Stimulated activated CD4-positive, alpha-beta T cell treated with anti-CD3 and anti-CD28 coated beads, Interleukin-4, amount 100 ng/mL, for 48 hours (primary cell): Measurements from ENCODE around the gene STX1B.

ENCODE experiments used
- DNase-seq, 2 donors: peaks; one replicate each; pipeline ENCODE4 v3.0.0-alpha.2; 2020; ENCODE audit warnings: low read depth in 2 of 2

Gene STX1B

DNA sequence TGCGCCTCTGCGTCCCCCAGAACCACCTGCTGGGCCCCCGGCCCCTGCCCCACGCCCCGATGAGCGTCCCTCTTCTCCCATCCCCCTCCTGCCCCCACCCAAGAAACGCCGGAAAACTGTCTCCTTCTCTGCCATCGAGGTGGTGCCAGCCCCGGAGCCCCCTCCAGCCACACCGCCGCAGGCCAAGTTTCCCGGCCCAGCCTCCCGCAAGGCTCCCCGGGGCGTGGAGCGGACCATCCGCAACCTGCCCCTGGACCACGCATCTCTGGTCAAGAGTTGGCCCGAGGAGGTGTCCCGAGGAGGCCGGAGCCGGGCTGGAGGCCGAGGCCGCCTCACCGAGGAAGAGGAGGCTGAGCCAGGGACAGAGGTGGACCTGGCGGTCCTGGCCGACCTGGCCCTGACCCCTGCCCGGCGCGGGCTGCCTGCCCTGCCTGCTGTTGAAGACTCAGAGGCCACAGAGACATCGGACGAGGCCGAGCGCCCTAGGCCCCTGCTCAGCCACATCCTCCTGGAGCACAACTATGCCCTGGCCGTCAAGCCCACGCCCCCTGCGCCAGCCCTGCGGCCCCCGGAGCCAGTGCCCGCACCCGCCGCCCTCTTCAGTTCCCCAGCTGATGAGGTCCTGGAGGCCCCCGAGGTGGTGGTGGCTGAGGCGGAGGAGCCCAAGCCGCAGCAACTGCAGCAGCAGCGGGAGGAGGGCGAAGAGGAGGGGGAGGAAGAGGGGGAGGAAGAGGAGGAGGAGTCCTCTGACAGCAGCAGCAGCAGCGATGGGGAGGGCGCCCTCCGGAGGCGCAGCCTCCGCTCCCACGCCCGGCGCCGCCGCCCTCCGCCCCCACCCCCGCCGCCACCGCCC is 31.0 kb downstream of the STX1B start:
- DNase-seq = no peak

GRCh38 chr16:30977502-30977901 is 32.9 kb downstream of the STX1B start:
- DNase-seq = peak in 1 of 2 donors; percentile 16

DNA sequence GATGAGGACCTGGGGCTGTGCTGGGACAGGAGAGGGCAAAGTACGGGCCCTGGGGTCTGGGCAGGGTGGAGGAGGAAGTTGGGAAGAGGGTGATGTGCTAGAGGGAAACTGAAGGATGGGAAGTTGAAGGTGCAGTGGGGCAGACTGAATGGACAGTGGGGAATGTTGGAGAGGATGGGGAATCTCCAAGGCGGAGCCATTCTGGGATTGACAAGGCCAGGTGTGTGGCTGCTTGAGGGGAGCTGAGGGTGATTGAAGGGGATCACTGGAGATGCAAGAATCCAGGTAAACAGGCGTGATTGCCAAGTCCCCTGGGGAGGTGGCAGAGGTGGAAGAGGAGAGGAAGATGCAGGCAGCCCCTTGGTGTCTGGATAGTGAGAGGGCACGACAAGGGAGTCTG is 34.0 kb downstream of the STX1B start:
- DNase-seq = no peak

DNA sequence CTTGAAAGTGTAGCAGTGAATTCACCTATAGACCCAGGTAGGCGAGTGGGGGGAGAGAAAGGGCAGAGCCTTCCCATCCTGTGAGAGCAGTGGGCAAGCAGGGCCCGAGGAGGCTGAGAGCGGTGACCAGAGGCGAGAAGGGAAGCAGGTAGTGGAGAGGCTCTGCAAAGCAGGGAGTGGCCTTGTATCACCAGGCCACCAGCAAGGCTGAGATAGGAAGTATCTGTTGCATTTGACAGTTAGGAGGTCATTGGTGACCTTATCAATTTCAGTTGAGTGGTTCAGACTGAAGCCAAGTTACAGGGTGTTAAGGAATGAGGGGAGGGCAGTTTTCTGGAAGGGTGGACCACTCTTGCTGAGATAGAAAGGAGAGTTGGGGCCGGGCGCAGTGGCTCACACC is 36.1 kb downstream of the STX1B start:
- no peak for DNase-seq

GRCh38 chr16:30972872-30973271 is 37.6 kb downstream of the STX1B start:
- no peak for DNase-seq

DNA sequence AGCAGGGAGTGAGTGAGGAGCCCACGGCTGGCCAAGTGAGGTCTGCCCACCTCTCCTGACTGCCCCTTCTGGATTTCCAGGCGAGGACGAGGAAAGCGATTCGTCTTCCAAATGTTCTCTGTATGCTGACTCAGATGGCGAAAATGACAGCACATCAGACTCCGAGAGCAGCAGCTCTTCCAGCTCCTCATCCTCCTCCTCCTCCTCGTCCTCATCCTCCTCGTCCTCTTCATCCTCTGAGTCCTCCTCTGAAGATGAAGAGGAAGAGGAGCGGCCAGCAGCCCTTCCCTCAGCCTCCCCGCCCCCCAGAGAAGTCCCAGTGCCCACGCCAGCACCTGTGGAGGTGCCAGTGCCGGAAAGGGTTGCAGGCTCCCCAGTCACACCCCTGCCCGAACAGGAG is 39.1 kb downstream of the STX1B start:
- DNase-seq = no peak

GRCh38 chr16:30969246-30969842 is 41.1 kb downstream of the STX1B start:
- no peak for DNase-seq

DNA sequence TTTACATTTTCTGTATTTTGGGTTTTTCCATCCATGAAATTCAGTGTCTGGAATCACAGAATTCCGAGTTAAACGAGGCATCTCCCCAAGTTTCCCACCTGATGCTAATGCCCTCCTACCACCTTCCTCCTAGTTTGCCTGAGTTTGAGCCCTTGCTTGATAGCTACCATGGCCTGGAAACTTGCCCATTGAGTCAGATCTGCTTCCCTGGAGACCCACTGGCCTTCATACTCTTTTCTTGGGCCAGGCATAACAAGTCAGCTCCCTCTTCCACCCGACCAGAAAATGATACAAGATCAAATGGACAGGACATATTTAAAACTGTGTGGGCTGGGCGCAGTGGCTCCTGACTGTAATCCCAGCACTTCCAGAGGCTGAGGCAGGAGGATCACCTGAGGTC is 42.6 kb downstream of the STX1B start:
- no peak for DNase-seq

- no peak for DNase-seq
Observed at GRCh38 chr16:30966033-30966619, 44.3 kb downstream of the STX1B start.

- no peak for DNase-seq
Observed at GRCh38 chr16:30965436-30965835, 45.0 kb downstream of the STX1B start.

- DNase-seq = no peak
Observed at GRCh38 chr16:30964574-30965226, 45.7 kb downstream of the STX1B start.

DNA sequence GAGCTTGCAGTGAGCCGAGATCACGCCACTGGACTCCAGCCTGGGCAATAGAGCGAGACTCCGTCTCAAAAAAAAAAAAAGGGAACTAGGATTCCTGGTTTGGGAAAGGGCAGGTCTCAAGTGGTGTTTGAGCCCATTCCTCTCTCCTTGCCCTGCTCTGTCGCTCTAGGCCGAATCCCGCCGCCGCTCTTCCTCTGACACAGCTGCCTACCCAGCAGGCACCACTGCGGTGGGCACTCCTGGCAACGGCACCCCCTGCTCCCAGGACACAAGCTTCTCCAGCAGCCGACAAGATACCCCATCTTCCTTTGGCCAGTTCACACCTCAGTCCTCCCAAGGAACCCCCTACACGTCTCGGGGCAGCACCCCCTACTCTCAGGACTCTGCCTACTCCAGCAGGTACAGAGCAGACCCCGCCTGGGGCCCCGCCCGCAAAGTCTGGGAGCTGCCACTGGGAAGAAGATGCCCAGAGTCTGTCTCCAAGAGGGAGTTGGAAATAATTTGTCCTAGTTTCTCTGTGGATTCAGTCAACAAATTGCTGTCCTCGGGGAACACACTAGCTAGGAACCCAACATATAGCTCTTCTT is 46.4 kb downstream of the STX1B start:
- DNase-seq = no peak

DNA sequence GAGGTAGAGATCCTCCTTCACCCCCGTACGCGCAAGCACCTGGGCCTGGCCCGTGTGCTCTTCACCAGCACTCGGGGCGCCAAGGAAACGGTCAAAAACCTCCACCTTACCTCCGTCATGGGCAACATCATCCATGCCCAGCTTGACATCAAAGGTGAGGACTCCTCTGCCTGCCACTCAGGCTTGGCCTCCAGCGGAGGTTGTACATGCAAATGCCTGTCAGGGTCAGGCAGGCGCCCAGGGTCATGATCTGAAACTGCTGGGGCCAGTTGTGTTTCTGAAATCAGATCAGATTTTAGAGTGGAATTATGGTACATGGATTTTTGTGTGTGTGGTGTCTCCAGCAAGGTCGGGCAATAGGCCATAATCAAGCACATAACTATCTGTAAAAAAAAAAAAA is 49.1 kb downstream of the STX1B start:
- DNase-seq = no peak

- DNase-seq = no peak
Observed at GRCh38 chr16:30958175-30959079, 52.0 kb downstream of the STX1B start.

DNA sequence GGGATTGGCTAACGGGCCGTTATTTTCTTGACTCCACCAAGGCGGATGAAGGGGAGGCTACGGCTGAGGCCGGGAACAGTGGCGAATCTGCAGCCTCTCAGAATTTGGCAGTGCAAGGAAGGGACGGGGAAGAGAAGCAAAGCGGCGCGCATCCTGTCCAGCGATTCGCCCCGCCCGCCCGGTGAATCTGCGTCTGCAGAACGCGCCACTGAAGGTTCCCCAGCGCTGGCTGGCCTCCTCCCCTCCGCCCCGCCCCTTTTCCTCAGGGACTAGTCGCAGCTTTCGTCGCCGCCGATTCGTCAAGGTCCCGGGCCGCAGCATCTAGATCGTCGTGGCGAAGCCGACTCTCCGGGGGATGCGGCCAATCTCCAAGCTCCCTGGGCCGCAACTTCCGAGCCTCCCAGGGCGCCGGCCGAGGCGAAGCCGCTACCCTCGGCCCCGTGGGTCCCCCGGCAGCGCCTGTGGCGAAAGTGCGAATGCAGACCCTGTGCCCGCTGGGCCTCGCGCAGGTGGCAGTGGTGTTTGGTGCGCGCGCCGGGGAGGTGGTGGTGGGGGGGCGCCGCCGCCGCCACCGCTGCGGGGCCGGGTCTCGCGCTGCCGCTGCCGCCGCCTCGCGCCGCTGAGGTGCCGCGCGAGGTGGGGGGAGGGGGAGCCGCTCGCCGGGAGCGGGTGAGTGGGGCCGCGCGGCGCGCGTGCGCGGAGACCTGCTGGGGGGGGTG is 52.8 kb downstream of the STX1B start, which contains the start of gene SETD1A:
Gene SETD1A, plus strand, starts transcription at position 299 of the 719 bp plus-strand sequence. CDS start 978 bp downstream, outside the sequence.
- peak; percentile 98 for DNase-seq

- DNase-seq = peak; percentile 92 to 94
Observed at GRCh38 chr16:30956601-30957455, 53.6 kb downstream of the STX1B start.

DNA sequence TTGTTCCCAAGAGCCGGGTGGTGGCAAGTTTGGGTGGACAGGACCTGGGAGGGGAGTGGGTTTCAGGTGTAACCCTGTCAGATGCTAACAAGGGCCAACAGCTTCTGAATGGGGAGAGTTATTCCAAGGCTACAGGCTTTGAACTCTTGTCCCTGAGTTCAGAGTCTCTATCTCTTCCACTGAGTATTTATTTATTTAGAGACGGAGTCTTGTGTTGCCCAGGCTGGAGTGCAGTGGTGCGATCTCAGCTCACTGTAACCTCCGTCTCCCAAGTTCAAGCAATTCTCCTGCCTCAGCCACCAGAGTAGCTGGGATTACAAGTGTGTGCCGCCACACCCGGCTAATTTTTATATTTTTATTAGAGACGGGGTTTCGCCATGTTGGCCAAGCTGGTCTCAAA is 55.4 kb downstream of the STX1B start:
- DNase-seq = no peak

- peak; percentile 50 to 58 for DNase-seq
Observed at GRCh38 chr16:30953511-30954124, 56.8 kb downstream of the STX1B start.

DNA sequence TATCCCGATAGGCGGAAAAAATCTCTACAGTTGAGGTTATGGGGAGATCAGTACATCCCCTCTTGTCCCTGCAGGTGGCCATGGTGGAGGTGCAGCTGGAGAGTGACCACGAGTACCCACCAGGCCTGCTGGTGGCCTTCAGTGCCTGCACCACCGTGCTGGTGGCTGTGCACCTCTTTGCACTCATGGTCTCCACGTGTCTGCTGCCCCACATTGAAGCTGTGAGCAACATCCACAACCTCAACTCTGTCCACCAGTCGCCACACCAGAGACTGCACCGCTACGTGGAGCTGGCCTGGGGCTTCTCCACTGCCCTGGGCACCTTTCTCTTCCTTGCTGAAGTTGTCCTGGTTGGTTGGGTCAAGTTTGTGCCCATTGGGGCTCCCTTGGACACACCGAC is 57.3 kb downstream of the STX1B start:
- no peak for DNase-seq
